GM19025 (cell line): ENCODE results near the gene ASB12.

Source experiments
- ATAC-seq: cut with Tn5 transposase; IDR thresholded peaks from one replicate; pipeline ENCODE4 v1.9.1; 2021; ENCODE audit warnings: mild to moderate bottlenecking, low read depth, moderate library complexity; ENCODE audit not compliant: unreplicated experiment

Gene ASB12

DNA sequence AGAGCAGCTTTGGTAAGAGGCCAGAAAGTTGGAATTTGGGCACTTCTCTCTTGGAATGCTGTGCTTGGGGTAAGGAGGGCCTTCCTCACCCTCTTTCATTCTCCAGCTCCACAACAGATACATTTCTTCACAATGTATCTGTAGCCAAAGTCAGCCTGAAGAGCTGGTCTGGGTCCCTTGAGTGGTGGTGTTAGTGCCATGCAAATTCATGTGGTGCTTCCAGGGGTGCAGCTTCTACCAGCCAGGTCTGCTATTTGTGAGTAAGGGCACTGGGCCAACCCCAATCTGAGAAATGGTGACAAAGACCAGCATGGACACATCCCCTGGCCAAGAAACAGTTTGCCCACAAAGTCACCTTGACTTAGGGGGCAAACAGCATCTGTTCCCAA lies 42.7 kb downstream of the ASB12 start:
- ATAC-seq, result no peak

DNA sequence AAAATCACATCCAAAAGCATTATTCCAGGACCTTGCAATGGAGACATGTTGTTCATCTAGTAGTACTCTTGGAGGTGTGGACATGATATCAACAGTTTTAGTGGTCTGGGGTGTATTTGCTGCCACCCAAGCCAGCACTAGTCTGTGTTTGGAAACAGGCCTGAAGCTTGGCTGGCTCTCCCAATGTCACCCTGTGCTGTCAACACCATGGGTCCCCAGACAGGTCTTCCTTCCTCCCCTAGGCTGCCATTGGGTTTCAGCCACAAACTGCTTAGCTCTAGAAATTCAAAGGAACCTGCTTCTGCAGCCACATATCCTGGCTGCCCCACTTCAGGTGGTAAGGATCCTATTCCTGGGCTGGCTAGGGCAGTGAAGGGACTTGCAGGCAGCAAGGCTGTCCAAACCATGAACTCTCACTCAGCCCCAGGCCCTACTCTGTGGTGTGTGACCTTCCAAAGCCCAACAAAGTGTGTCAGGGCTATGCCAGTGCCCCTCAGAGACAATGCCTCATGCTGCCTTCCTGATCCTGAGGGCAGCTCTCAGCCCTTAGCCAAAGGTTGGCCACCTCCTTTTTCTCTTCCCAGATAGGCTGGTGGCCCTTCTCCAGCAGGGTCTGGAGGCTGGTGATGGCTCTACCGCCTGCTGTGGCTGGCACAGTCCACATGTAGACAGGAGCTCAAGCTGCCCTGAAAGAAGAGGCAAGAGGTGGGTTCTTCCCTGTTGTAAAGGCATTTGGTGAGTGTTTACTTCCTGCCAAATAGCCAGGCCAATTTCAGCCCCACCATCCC lies 43.2 kb downstream of the ASB12 start:
- no peak for ATAC-seq

DNA sequence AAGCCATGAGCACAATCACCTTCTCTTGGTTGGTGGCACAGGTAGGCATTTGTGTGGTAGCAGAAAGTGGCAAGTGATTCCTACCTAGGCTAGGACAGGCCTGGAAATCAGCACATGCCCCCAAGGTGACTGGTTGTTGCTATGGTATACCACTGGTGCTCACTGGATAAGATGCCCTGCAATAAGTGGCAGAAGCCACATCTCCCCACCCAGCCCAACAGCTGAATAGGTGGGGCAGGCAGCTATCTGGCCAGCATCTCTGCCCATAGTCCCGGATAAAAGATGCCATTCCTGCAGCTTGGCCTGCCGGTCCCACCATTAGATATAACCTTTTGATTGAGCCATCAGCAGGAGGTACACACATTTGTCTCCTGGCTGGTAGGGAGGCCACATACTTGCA lies 46.0 kb downstream of the ASB12 start:
- ATAC-seq, result no peak

DNA sequence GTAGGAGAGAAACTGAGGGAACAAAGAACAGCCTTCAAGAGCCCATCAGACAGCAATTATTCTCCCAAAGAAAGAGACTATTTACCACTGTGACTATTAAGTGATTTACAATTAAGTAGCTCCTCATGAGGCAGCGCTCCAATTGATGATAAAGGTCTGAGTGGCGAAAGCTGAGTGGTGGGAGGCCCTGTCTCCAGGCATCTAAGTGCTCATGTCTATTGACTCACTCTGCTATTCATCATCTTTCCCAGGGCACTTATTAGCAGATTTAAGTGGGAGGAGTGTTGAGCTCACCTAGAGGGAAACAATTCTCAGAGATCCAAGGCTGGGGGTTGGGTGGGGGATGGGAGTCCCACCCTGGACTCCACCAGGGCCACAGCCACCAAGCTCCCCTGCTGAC lies 48.2 kb downstream of the ASB12 start:
- no peak for ATAC-seq

DNA sequence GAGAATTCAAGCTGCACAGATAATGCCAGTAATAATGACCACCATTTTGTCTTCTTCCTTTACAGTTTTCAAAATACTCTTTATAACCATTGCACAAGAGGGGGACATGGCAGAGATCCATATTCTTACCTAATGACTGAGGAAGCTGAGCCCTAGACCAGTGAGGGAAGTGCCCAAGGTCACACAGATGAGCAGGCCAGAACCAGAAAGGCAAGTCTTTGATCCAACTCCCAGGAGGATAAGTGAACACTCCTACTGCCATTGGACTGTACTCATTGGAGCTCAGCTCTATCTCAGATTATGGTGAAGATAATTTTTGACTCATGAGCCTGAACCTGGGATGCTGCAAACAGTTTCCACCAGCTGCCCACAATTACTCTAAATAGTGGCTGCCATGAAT lies 53.5 kb downstream of the ASB12 start:
- no peak for ATAC-seq
